GM12892 (cell line): ENCODE measurements around the gene GPRC6A.

Source experiments
- DNase-seq: peaks from one replicate; pipeline ENCODE4 v3.0.0; 2011; ENCODE audit not compliant: insufficient read length
- FAIRE-seq: peaks from 2 replicates; lab custom pipeline; 2011; peaks lifted over from hg19 to GRCh38; lab: Jason Lieb, UNC
- POLR2A ChIP-seq: IDR thresholded peaks from 2 replicates; pipeline ENCODE4 v1.6.1; 2011; ENCODE audit warnings: low read depth, low read length, control low read depth
- POLR2AphosphoS5 ChIP-seq: IDR thresholded peaks from 2 replicates; pipeline ENCODE4 v1.6.1; 2011; ENCODE audit warnings: low read depth, low read length, control low read depth
- TAF1 ChIP-seq: IDR thresholded peaks from 2 replicates; pipeline ENCODE4 v1.6.1; 2011; ENCODE audit warnings: low read depth, mild to moderate bottlenecking, control low read depth, low read length, borderline replicate concordance

Gene GPRC6A

GRCh38 chr6:116772450-116772849 is 56.4 kb downstream of the GPRC6A start:
- DNase-seq (no peak), FAIRE-seq (no peak)
- TF ChIP-seq POLR2AphosphoS5 (no peak), POLR2A (no peak), TAF1 (no peak)

DNA sequence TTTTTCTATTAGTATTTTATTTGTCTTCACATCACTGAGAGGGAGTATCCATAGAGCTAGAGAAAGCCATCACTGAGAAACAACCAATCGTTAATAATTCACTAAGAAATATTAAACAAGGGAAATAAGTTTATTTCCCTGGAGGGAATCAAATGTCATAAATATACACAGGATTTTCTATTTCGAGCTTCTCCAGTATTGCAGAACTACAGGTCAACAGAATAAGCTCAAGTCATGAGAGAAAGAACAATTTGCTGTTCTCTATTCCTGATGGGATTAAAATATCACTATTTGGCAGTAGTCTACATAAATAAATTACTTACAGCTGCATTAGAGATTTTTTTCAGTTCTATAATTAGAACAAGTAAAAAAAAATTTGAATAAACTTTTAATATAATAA is 61.2 kb downstream of the GPRC6A start:
- TF ChIP-seq POLR2AphosphoS5 = no peak
- TF ChIP-seq POLR2A = no peak
- no peak for TF ChIP-seq TAF1
- FAIRE-seq (no peak), DNase-seq (no peak)

DNA sequence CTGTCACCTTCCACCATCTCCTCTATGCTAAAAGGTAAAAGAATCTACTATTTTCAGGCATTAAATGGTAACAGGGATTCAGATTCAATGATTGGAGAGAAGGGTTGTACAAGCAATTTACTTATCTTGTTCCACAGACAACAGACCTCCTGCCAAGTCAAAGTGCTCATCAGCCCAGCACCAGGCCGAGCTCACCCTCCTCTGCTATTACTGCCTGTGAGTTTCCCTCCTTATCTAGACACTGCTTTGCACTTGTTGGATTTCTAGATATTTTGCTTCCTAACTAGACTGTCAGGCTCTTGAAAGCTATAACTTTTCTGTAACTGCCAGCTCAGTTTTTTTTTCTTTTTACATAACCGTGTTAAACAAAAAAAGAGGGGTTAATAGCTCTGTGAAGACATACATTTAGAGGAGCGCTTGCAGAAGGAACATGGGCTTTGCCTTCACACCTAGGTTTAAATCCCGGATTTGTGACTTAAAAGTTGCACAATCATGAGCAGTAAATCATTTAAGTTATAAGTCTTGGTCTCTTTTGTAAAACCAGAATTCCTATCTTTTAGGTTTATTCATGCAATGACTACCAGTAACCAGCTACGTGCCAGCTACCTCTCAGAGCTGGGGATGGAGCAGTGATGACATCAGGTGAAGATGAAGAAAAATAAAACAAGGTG is 62.2 kb downstream of the GPRC6A start:
- TF ChIP-seq POLR2AphosphoS5 (no peak), POLR2A (no peak), TAF1 (no peak)
- DNase-seq = no peak
- no peak for FAIRE-seq

GRCh38 chr6:116764961-116765841 is 63.7 kb downstream of the GPRC6A start, which contains the start of gene FAM162B:
Gene FAM162B, minus strand, starts transcription at chr6:116765719. Its CDS starts 143 bp downstream, at chr6:116765576.
- TF ChIP-seq POLR2A (no peak), TAF1 (no peak), POLR2AphosphoS5 (no peak)
- FAIRE-seq = no peak
- peak; percentile 22 for DNase-seq

DNA sequence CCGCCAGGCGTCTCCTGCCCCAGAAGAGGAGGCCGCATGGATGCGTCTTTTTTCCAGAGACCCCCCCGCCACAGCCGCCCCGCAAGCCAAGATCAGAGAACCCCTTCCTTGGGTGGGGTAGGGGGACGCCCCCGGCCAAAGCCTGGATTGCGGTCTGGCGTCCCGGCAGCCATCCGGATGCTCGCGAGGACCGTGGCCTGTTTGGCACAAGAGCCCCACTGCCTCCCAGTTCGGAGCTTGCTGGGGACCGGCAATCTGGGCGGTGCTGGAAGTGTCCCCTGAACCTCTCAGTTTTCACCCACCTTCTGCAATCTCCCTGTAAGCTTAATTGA is 64.3 kb downstream of the GPRC6A start:
- DNase-seq (no peak), FAIRE-seq (no peak)
- TF ChIP-seq POLR2AphosphoS5 = no peak
- no peak for TF ChIP-seq TAF1
- TF ChIP-seq POLR2A = no peak

GRCh38 chr6:116763906-116764628 is 64.8 kb downstream of the GPRC6A start:
- no peak for FAIRE-seq
- TF ChIP-seq POLR2A (no peak), POLR2AphosphoS5 (no peak), TAF1 (no peak)
- no peak for DNase-seq

DNA sequence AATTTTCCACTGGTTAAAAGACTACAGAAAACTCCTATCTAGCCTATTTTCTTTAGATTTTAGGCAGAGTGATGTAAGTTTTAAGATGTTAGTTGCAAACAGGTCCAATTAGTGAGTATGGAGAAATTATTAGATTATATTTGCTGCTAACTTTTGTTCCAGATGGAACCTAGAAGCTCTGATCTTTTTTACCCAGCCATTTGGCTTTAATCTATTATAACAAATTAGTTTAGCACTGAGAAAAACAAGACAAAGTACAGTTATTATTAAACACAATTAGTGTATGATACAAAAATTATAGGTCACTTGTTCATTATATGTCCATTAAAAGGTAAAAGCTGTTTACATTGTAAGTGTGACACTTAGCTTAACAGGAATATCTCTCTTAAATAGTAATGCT is 65.8 kb downstream of the GPRC6A start:
- DNase-seq (no peak), FAIRE-seq (no peak)
- TF ChIP-seq POLR2AphosphoS5 (no peak), POLR2A (no peak), TAF1 (no peak)

DNA sequence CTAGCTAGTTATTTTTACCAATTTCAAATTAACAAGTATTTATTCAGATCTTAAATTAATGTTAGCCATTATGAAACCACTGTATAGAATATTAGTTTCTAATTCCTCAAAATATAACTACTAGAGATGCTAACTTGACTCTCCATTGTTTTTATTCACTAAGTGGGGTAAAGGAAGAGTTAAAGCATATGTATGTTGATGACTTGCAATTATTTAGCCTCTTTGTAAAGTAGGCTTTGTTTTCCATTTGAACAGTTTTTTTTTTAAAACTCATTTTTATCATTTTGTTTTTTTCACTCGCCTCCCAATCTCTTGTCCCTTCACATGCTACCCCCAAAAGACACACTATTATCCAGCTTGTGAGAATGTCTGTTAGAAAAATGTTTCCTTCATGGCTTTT is 66.6 kb downstream of the GPRC6A start:
- no peak for TF ChIP-seq POLR2A
- no peak for TF ChIP-seq TAF1
- no peak for TF ChIP-seq POLR2AphosphoS5
- FAIRE-seq (no peak), DNase-seq (no peak)

DNA sequence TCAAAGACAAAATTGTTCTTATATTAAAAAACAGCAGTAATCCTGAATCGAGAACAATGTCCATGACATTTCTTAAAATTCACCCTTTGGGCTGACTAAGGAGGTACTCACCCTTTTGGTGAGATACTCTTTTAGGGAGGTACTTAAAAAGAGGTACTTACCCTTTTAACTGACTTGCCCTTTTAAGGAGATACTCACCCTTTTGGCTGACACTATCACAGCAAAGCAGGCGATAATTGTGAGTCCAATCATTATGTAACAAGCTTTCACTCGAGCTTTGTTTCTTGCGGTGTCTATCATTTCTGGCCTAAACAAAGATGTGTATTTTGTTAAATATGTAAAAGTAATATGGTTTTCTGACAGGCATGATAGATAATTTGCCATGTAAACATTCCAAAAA is 67.1 kb downstream of the GPRC6A start:
- TF ChIP-seq POLR2A = no peak
- TF ChIP-seq TAF1 = no peak
- TF ChIP-seq POLR2AphosphoS5 = no peak
- DNase-seq (no peak), FAIRE-seq (no peak)

DNA sequence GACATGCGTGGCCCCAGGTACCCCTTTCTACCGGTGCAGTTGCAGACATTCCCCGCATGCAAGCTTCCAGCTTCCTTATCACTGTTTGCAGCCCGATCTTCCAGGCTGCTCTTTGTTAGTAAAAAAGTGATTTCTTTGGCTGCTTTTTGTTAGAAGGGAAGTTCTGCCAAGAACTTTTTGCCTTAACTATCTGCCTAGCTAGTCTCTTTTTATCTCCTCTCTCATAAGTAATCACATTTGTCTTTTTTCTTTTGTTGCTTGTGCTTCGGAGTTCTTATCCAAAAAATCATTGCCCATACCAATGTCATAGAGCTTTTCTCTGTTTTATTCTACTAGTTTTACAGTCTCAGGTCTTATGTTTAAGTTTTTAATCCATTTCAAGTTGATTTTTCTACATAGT is 83.7 kb downstream of the GPRC6A start:
- DNase-seq = no peak
- TF ChIP-seq TAF1 (no peak), POLR2A (no peak), POLR2AphosphoS5 (no peak)
- no peak for FAIRE-seq
